Uterus (tissue), 4 donors: Measurements from ENCODE around the gene STS. TPM values are rescaled to one million over a fixed set of nuclear protein-coding genes. Genes with fewer than 3 reads are reported as not detected.

Experiments used
- DNase-seq, 2 donors: peaks; one replicate each; pipeline ENCODE4 v3.0.0-alpha.2; 2019 to 2020
- H3K27ac ChIP-seq, 2 donors: fragments of 200-600 bp; sonication (generic); 1 replicate in 1 of 2; 2 replicates in 1 of 2; pipeline ENCODE4 v1.5.1; 2016 to 2018
- H3K27me3 ChIP-seq, 2 donors: fragments of 200-600 bp; sonication (generic); one replicate each; pipeline ENCODE4 v1.5.1; 2018 to 2019; ENCODE audit warnings: control low read depth in 1 of 2
- H3K36me3 ChIP-seq, 2 donors: fragments of 200-600 bp; sonication (generic); one replicate each; pipeline ENCODE4 v1.5.1; 2019; ENCODE audit warnings: control low read depth in 1 of 2
- H3K4me1 ChIP-seq, 2 donors: fragments of 200-600 bp; sonication (generic); one replicate each; pipeline ENCODE4 v1.5.1; 2018 to 2019; ENCODE audit warnings: control low read depth in 1 of 2
- H3K4me3 ChIP-seq, 2 donors: fragments of 200-600 bp; sonication (generic); 1 replicate in 1 of 2; 2 replicates in 1 of 2; pipeline ENCODE4 v1.5.1; 2018 to 2019; ENCODE audit warnings: mild to moderate bottlenecking in 1 of 2
- H3K9me3 ChIP-seq, 2 donors: fragments of 200-600 bp; sonication (generic); one replicate each; pipeline ENCODE4 v1.5.1; 2019; ENCODE audit warnings: control low read depth in 1 of 2
- POLR2A ChIP-seq, 2 donors: fragments of 450-650 bp; IDR thresholded peaks; one replicate each; pipeline ENCODE4 v1.6.1; 2016; ENCODE audit warnings: antibody characterized with exemption in 2 of 2, mild to moderate bottlenecking in 1 of 2, moderate library complexity in 1 of 2
- intact Hi-C: fragments of 100-400 bp; cut with DNase I; formaldehyde crosslinking; loops from one replicate; pipeline ENCODE4 v1.15.1; 2023; ENCODE audit warnings: low total_unique reads
- total RNA-seq, 4 donors: library from RNA; depleted of rRNA in 3 of 4; stranded (reverse); fragments of >200 nt in 3 of 4; gene quantifications; one replicate each; pipeline versions ENCODE4 v1.1.0 to v1.2.4, GENCODE V29; 2014 to 2023
- TF ChIP-seq, protein P1 (sequence below), 4 experiments: fragments of 200-600 bp in 2 of 4; fragments of 450-650 bp in 2 of 4; sonication (generic) in 2 of 4; IDR thresholded peaks; one replicate each; pipeline ENCODE4 v1.5.1; 2016 to 2019; ENCODE audit warnings: antibody characterized with exemption in 4 of 4, mild to moderate bottlenecking in 2 of 4, moderate library complexity in 1 of 4
- donor health status: DM: yes; HTN: yes; CAD: no.

STS gene
- total RNA-seq, 4 donors from 2014 or later: 3.5 to 7.4 (median 6.2) TPM

DNA sequence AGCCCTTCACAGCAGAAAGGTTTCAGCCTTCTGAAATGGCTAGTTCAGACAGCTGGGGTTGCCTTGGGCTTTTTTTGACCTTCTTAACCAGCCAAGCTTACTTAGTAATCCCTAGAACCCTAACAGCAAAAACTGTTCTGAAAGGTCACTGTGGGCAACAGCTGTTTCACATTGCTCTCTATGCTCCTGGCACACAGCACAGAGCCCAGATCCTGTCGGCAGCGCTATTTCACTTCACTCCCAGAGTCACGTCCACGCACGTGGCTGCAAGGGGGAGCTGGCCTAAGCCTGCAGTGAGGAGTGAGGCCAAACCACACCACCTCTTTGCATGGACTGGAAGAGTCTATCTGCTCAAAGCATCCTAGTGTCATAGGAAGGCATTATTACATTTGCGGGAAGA lies 32.0 kb upstream of the STS start:
- peak in 1 of 2 donors; percentile 27 for DNase-seq
- H3K4me3 ChIP-seq: no peak overlapping the region
- TF ChIP-seq, protein P1, sequence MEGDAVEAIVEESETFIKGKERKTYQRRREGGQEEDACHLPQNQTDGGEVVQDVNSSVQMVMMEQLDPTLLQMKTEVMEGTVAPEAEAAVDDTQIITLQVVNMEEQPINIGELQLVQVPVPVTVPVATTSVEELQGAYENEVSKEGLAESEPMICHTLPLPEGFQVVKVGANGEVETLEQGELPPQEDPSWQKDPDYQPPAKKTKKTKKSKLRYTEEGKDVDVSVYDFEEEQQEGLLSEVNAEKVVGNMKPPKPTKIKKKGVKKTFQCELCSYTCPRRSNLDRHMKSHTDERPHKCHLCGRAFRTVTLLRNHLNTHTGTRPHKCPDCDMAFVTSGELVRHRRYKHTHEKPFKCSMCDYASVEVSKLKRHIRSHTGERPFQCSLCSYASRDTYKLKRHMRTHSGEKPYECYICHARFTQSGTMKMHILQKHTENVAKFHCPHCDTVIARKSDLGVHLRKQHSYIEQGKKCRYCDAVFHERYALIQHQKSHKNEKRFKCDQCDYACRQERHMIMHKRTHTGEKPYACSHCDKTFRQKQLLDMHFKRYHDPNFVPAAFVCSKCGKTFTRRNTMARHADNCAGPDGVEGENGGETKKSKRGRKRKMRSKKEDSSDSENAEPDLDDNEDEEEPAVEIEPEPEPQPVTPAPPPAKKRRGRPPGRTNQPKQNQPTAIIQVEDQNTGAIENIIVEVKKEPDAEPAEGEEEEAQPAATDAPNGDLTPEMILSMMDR (IDR thresholded peaks at IDR 0.05): no peak
- TF ChIP-seq POLR2A (IDR thresholded peaks at IDR 0.05): no peak
- intact Hi-C loops: no loop called here
- H3K27ac ChIP-seq: no peak overlapping the region
- H3K27me3 ChIP-seq: no peaks in the 10 kb centered on the region
- peaks cover 0 to 3% of the 10 kb centered on the region in 2 donors for H3K4me1 ChIP-seq
- peaks cover 0 to 6% of the 10 kb centered on the region in 2 donors for H3K9me3 ChIP-seq
- no peaks in the 10 kb centered on the region for H3K36me3 ChIP-seq

DNA sequence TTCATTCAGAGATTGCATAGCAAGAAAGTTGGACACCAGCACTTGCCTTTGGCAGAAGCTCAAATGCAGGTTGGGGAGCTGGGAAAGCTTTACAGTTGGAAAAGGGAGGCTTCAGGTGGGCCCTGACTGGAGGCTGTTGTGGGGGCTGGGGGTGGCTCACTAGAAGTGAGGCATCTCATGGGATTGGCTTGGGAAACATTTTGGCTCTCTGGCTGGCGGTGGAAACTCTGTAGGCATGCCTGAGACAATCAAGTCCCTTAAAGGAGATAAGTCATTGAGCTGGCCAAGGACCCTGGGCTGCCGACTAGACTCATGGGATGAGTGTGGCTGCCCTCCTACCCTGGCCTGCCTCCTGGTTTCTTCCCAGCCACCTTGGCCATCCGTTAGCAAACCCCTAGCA lies 31.4 kb upstream of the STS start:
- Histone ChIP-seq H3K4me1 (peaks cover 0 to 3% of the 10 kb centered on the region in 2 donors), H3K27ac (no peak overlapping the region), H3K36me3 (no peaks in the 10 kb centered on the region), H3K9me3 (peaks cover 0 to 6% of the 10 kb centered on the region in 2 donors), H3K4me3 (no peak overlapping the region), H3K27me3 (no peaks in the 10 kb centered on the region)
- DNase-seq: no peak
- TF ChIP-seq, protein P1 (IDR thresholded peaks at IDR 0.05): no peak
- no peak for TF ChIP-seq POLR2A (IDR thresholded peaks at IDR 0.05)
- intact Hi-C loops: no loop called here

DNA sequence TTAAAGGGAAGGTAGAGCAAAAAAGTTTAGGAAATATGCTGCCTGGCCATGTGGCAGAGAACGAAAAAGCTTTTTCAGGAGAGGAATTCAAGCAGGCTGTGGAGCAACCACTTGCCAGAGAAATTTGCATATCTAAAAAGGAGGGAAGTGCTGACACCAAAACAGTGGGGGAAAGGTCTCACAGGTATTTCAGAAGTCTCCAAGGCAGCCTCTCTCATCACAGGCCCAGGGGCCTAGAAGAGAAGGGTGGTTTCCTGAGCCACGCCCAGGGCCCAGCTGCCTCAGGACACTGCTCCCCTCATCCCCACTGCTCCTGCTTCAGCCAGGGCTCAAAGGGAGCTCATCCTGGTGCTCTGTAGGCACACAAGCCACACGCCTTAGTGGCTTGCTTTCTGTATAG lies 29.9 kb upstream of the STS start:
- peaks cover 0 to 6% of the 10 kb centered on the region in 2 donors for H3K9me3 ChIP-seq
- H3K27me3 ChIP-seq: no peaks in the 10 kb centered on the region
- no peaks in the 10 kb centered on the region for H3K36me3 ChIP-seq
- H3K27ac ChIP-seq: no peak overlapping the region
- intact Hi-C loops: no loop called here
- no peak overlapping the region for H3K4me3 ChIP-seq
- no peak for DNase-seq
- H3K4me1 ChIP-seq: peaks cover 0 to 3% of the 10 kb centered on the region in 2 donors
- TF ChIP-seq, protein P1 (IDR thresholded peaks at IDR 0.05): no peak
- no peak for TF ChIP-seq POLR2A (IDR thresholded peaks at IDR 0.05)

DNA sequence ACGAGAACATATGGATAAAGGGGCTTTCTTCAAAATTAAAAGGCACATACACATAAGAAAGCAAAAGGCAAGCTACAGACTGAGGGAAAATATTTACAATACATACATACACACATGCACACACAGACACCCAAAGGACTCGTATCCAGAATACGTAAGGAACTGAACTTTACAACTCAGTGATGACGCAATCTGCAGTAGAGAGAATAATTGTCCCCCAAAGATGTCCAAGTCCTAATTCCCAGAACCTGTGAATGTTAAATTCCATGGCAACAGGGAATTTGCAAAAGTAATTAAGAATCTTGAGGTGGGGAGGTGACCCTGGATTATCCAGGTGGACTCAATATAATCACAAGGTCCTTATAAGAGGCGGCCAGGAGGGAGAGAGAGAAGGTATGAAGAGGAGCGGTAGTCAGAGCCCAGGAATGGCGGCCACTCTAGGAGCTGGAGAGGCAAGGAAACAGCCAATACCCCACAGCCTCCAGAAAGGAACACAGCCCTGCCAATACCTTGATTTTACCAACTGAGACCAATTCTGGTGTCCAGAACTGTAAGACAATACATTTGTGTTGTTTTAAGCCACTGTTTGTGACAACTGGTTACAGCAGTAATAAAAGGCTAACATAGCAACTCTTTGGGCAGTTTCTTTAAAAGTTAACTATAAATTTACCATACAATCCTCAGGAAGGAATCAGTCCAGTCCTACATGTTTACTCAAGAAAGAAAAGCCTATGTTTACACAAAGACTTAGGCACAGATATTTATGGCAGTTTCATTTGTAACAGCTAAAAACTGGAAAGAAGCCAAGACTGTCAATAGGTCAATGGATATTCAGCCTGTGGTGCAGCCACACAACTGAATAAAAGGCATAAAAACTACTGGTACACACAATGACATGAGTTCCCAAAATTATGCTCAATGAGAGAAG lies 27.3 kb upstream of the STS start:
- intact Hi-C loops: no loop called here
- Histone ChIP-seq H3K27me3 (no peaks in the 10 kb centered on the region), H3K27ac (no peak overlapping the region), H3K4me1 (peaks cover 0 to 3% of the 10 kb centered on the region in 2 donors), H3K4me3 (no peak overlapping the region), H3K36me3 (no peaks in the 10 kb centered on the region), H3K9me3 (peaks cover 0 to 6% of the 10 kb centered on the region in 2 donors)
- TF ChIP-seq, protein P1 (IDR thresholded peaks at IDR 0.05): no peak
- TF ChIP-seq POLR2A (IDR thresholded peaks at IDR 0.05): no peak
- no peak for DNase-seq

DNA sequence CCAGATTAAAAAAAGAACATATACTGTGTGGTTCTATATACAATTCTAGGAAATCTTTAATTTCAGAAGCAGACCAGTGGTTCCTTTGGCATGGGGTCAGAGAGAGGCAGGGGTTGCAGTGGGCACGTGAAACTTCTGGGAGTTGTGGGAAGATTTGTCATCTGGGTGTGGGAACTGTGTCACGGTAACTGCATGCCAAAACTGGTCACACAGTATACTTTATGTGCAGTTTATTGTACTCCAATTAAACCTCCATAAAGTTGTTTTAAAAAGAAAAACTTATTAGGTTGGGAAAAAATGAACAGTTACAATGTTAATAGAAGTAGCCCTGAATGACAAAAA lies 26.7 kb upstream of the STS start:
- intact Hi-C loops: no loop called here
- Histone ChIP-seq H3K4me1 (no peaks in the 10 kb centered on the region), H3K36me3 (no peaks in the 10 kb centered on the region), H3K27me3 (no peaks in the 10 kb centered on the region), H3K4me3 (no peak overlapping the region), H3K27ac (no peak overlapping the region), H3K9me3 (peaks cover 0 to 6% of the 10 kb centered on the region in 2 donors)
- DNase-seq: no peak
- TF ChIP-seq POLR2A (IDR thresholded peaks at IDR 0.05): no peak
- TF ChIP-seq, protein P1 (IDR thresholded peaks at IDR 0.05): no peak
